Left kidney (tissue), 2 donors: ENCODE measurements around the gene VSIR. TPM values are rescaled to one million over a fixed set of nuclear protein-coding genes. Genes with fewer than 3 reads are reported as not detected.

ENCODE experiments used
- DNase-seq: peaks from one replicate; pipeline ENCODE4 v3.0.0-alpha.2; 2013
- polyA plus RNA-seq: library from polyadenylated mRNA; unstranded; fragments of 120-200 nt; gene quantifications from one replicate; pipeline ENCODE4 v1.2.1, GENCODE V29; 2013; ENCODE audit not compliant: insufficient read length

The VSIR gene
- polyA plus RNA-seq, 1 donor = 6.3 TPM

DNA sequence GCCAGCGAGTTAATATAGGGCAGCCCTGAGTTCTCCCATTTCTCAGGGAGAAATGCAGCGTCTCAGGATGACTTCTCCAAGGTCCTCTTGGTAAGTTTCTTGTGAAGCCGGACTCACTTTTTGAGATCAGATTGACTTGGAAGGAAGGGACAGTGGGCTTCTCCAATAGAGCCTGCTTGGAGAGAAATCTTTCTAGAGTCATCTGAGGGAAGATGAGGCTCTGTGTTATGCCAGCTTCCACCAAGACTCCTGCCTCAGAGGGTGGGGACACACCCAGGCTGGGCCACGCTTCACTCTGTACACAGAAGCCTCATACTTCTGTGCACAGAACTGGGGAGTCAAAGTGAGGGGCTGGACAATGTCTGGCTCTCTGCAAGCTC, 59.3 kb downstream of the VSIR start:
- DNase-seq = no peak

DNA sequence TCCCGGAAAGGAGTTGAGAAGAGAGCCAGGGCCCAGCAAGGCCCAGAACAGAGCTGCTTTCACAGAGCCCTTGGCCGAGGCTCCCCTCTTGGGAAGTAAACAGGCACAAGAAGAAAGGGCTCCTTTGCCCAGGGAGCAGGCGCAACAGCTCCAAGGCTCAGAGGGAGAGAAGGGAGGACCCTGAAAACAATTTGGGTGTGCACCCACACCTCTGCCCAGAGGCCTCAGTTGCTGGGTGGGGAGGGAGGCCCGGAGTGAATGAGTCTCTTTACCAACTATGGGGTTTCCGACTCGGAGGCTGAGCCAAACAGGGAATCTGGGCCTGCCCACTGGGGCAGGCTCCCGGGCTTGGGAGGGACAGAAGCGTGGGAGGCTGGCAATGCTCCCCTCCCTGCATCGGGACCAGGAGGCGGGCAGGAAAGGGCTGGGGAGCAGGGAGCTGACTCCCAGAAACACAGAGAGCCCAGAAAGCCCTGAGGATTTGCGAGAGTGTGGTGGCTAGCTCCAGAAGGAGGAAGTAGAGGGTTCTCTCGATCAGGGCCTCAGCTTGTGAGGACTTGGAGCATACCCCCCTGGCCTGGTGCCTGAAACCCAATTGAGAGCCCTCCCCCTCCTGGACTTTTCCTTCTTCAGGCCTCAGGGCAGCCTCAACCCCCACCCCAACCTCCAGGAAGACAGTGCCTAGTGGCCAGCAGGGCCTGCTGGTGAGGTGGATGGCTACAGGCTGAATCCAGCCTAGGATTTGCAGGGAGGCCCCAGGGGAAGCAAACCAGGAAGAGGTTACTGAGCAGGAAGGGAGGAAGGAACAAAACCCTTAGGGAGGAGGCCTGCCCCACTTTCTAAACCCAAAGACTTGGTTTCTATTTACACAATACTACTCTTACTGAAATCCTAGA, 59.9 kb downstream of the VSIR start:
- no peak for DNase-seq

DNA sequence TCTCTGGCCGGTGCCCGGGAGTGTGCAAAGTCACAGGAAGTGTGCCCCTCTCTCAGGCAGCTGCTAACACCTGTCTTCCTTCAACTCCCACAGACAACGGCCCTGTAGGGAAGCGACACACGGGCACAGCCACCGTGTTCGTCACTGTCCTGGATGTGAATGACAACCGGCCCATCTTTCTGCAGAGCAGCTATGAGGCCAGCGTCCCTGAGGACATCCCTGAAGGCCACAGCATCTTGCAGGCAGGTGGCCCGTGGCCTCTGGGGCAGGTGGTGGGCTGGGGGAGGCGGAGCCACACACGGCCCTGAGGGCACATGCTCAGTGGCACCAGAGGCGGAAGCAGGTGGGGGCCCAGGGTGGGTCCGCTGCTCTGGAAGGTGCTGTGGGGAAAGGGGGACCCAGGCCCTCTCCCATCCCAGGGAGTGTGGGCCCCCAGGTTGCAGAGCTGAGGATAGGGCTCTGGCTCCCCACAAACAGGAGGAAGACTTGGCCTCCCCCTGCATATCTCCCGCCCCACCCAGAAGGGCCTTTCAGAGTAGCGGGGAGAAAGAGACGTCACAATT, 60.7 kb downstream of the VSIR start:
- no peak for DNase-seq

DNA sequence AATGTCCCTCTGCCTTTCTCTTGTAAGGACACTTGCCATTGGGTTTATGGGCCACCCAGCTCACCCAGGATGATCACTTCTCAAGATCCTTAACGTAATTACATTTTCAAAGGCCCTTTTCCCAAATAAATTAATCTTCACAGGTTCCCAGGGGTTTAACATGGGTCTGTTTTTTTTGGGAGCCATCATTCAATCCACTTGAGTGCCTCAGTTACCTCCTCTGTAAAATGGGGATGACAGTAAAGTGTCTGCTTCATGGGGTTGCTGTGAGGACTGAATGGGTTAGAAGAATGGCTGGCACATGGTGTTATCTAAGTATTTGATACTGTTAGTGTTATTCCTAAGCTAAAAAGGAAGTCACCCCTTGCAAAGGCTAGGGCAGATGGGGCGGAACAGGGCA, 61.1 kb downstream of the VSIR start:
- DNase-seq = no peak

- no peak for DNase-seq
These were observed 62.2 kb downstream of the VSIR start for GRCh38 chr10:71711052-71711623.

DNA sequence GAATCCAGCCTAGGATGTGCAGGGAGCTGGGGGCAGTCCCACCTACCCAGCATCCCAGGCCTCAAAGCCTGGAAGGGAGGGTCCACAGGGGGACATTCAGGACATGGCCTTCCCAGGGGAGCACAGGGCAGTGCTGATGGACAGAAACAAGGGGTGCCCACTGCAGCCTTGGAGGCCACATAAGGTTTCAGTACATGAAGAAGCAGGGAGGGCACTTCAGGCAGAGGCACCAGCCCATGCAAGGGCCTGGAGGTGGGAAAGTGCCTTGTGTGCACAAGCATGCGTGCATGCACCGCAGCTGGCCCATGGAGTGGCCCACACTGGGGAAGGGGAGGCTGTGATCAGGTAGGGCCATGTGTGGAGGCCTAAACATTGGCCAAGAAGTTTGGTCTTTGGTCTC, 62.8 kb downstream of the VSIR start:
- DNase-seq = no peak

GRCh38 chr10:71708897-71709882, 64.1 kb downstream of the VSIR start:
- DNase-seq = no peak

- DNase-seq = no peak
These were observed 65.0 kb downstream of the VSIR start for GRCh38 chr10:71708301-71708703.

GRCh38 chr10:71707240-71707789, 66.0 kb downstream of the VSIR start:
- DNase-seq = no peak

DNA sequence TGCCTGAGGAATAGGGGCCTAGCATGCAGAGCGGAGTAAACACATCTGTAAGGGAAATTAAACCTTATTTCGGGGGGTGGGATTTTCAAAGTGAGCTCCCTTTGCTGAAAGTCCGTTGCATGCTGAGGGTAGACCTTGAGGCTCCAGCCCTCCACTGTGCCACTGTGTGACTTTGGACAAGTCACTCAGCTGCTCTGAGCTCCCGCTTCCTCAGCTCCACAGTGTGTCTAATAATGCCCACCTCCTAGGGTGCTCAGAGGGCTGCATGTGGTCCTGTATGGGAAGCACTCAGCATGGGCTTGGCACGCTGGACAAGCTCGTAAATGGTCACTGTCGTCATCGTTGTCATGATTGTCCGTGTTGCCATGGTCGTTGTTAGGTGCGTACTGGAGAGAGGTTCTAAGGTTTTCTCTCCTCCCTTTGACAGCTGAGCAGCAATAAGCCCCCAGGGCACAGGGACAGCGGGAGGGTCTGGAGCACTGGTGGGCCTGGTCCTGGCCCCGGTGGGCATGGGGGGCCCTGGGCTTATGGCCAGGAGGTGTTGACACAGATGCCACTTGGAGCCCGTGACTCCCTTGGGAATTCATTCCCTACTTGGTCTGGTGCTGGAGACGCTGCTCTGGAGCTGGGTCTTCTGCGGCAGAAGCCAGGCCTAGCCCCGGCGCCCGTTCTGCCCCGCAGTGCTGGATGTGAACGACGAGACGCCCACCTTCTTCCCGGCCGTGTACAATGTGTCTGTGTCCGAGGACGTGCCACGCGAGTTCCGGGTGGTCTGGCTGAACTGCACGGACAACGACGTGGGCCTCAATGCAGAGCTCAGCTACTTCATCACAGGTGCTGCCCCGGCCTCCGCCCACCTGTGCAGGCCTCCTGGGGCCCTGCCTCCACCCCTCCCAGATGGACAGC, 66.9 kb downstream of the VSIR start:
- no peak for DNase-seq

DNA sequence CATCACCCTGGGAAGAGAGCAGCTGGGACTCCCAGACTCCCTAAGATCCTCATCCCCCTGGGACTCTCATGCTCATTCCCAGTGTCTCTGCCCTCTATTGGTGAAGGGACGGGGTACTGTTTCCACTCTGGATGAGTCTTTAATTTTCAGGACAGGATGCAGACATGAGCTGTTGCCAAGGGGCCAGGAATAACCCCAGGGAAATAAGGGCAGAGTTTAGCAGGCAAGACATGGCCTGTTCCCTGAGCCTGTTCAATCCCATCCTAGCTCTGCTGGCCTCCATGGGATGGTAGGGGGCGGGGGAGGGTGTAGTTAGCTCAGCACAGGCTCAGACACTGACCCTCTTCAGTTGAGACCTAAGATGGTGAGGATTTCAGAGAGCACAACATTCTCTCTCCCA, 67.7 kb downstream of the VSIR start:
- no peak for DNase-seq

DNA sequence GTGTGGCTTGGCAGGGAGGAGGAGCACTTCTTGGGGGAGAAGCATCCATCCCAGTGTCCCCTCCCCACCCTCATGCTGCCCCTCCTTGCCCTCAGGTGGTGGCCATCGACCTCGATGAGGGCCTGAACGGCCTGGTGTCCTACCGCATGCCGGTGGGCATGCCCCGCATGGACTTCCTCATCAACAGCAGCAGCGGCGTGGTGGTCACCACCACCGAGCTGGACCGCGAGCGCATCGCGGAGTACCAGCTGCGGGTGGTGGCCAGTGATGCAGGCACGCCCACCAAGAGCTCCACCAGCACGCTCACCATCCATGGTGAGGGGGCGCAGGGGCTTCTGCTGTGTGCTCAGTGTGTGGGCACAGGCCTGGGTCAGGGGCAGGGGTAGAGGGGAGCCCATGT, 68.5 kb downstream of the VSIR start:
- no peak for DNase-seq

DNA sequence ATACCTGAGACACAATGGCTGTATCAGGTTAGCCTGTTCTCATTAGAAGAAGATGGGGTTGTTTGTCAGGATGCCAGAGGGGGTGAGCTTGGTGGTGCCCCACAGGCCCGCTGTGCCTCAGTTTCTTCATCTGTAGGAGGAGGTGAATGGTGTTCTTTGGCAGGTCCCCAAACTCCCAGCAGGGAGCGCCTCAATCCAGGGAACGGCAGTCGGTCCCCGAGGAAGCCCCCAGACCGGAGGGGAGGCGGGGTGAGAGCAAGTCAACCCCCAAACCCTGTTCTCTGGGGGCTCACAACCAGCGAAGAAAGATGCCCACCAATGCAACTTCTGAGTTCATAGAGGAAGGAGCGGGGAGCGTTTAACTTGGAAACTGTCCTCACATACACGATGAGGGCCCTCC, 69.7 kb downstream of the VSIR start:
- no peak for DNase-seq

- DNase-seq = no peak
These were observed 71.7 kb downstream of the VSIR start for GRCh38 chr10:71701496-71702132.

DNA sequence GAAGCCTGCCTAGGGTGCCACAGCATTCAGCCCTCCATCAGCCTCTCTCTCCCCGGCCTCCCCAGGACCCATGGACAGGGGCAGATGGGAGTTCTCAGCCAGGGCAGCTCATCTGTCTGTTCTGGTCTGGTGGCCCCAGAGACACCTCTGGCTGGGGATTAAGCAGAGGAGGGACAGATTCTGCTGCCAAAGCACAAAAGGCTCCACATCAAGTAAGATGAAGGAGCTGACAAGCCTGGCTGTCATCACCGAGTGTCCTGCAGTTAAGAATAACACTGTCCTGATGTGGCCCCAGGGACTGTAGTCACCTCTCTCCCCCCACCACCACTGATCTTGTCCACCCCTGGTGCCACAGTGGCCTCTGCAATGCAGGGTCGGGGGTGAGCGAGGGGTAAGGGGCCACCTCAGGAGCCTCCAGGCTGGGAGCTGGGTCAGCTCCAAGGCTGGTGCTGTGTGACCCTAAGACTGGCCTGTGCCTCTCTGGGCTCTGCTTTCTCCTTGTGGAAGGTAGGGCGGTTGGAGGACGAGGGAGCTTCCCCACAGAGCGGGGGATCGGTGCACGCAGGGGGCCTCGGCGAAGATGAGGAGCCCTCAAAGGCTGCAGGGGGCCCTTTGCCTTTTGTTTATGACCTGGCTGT, 72.5 kb downstream of the VSIR start:
- no peak for DNase-seq

- DNase-seq = no peak
These were observed 74.6 kb downstream of the VSIR start for GRCh38 chr10:71698737-71699136.

- DNase-seq = no peak
These were observed 75.2 kb downstream of the VSIR start for GRCh38 chr10:71697938-71698709.
